HepG2 (cell line): ENCODE measurements around the gene CAMSAP1.

Source experiments
- RAD51 ChIP-seq: fragments of 450-650 bp; IDR thresholded peaks from 2 replicates; pipeline ENCODE4 v1.6.1; 2016; ENCODE audit warnings: borderline replicate concordance
- TCF7L2 ChIP-seq: IDR thresholded peaks from 2 replicates; pipeline ENCODE4 v1.6.1; 2011; ENCODE audit warnings: mild to moderate bottlenecking, low read depth, low read length, moderate library complexity

DNA sequence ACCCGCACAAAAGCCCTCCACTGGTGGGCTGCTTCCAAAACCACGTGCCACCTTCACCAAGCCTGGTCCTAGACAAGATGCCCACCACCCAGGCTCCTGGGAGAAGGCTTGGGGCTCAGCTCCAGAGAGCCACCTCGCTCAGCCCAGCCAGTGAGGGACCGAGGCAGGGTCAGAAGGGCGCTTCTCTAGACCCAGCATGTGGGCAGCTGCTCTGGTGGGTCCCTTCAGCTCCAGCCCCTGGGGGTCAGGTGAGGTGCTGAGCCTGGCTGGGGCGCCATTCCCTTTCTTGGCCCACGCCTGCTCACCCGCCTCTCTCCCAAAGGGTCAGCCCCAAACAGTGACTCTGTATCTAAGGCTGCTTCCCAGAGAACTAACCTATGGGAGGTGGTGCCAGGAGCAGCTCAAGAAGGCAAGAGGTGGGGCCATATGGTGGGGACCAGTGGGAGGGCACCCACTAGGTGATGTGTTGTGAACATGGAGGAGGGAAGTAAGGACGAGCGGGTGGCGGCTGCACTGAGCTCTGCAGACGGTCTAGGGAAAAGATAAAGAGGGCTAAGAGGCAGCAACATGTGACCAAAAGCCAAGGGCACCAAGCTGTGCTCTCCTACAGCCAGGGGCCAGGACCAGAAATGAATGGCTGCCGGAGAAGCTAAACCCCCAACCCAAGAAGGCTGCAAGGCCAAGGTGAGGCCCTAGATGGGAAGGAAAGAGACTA lies 79.3 kb downstream of the CAMSAP1 start:
- TF ChIP-seq TCF7L2: no peak
- no peak for TF ChIP-seq RAD51
